CD14-positive monocyte (primary cell): ENCODE data around the gene TMEM37. TPM values are rescaled to one million over a fixed set of nuclear protein-coding genes. Genes with fewer than 3 reads are reported as not detected.

Experiments
- DNase-seq, 3 donors: peaks; one replicate each; pipeline ENCODE4 v3.0.0-alpha.2; 2011 to 2022
- H2AFZ ChIP-seq: 2 replicates; pipeline ENCODE4 v1.6.0; 2012; ENCODE audit warnings: mild to moderate bottlenecking, low read depth, low read length, inconsistent platforms; ENCODE audit not compliant: insufficient read depth, poor library complexity, severe bottlenecking
- H3K27ac ChIP-seq, 2 donors: 1 replicate in 1 of 2; 2 replicates in 1 of 2; pipeline ENCODE4 v1.5.1; 2012 to 2013; ENCODE audit warnings: low read length in 2 of 2, control low read depth in 1 of 2, inconsistent platforms in 1 of 2, low read depth in 1 of 2, mild to moderate bottlenecking in 1 of 2
- H3K27me3 ChIP-seq, 2 donors: one replicate each; pipeline versions ENCODE4 v1.6.0 to v1.6.1; 2011 to 2013; ENCODE audit warnings: low read length in 2 of 2; ENCODE audit not compliant: control insufficient read depth in 2 of 2, insufficient read depth in 2 of 2
- H3K36me3 ChIP-seq, 2 donors: replicated peaks in 1 of 2; 1 replicate in 1 of 2; 2 replicates in 1 of 2; pipeline versions ENCODE4 v1.5.1 to v1.6.1; 2012 to 2013; ENCODE audit warnings: low read length in 2 of 2, control low read depth in 1 of 2, inconsistent platforms in 1 of 2, mild to moderate bottlenecking in 1 of 2; ENCODE audit not compliant: insufficient read depth in 2 of 2, control insufficient read depth in 1 of 2
- H3K4me1 ChIP-seq, 2 donors: 1 replicate in 1 of 2; 2 replicates in 1 of 2; pipeline versions ENCODE4 v1.5.1 to v1.6.1; 2012 to 2013; ENCODE audit warnings: low read length in 2 of 2, control low read depth in 1 of 2, inconsistent platforms in 1 of 2, mild to moderate bottlenecking in 1 of 2, moderate library complexity in 1 of 2; ENCODE audit not compliant: insufficient read depth in 2 of 2, control insufficient read depth in 1 of 2
- H3K4me2 ChIP-seq: replicated peaks from 2 replicates; pipeline ENCODE3; 2012; ENCODE audit warnings: low read length, moderate library complexity, mild to moderate bottlenecking; ENCODE audit not compliant: poor library complexity, severe bottlenecking; ENCODE audit errors: extremely low read depth
- H3K4me3 ChIP-seq, 3 experiments: fragments of 200-600 bp in 1 of 3; sonication (generic) in 1 of 3; replicated peaks in 1 of 3; 1 replicate in 2 of 3; 2 replicates in 1 of 3; pipeline ENCODE4 v1.5.1; 2011 to 2013; ENCODE audit warnings: low read length in 3 of 3, mild to moderate bottlenecking in 3 of 3, control low read depth in 2 of 3, low read depth in 2 of 3, inconsistent platforms in 1 of 3, moderate library complexity in 1 of 3
- H3K79me2 ChIP-seq: 2 replicates; pipeline ENCODE4 v1.6.0; 2012; ENCODE audit warnings: mild to moderate bottlenecking, control low read depth, inconsistent platforms, low read length, moderate library complexity; ENCODE audit not compliant: insufficient read depth
- H3K9ac ChIP-seq: 2 replicates; pipeline ENCODE4 v1.6.0; 2017; ENCODE audit warnings: low read length, mild to moderate bottlenecking; ENCODE audit not compliant: insufficient read depth, poor library complexity, severe bottlenecking
- H3K9me3 ChIP-seq, 2 donors: replicated peaks in 1 of 2; 1 replicate in 1 of 2; 2 replicates in 1 of 2; pipeline versions ENCODE4 v1.5.1 to v1.6.1; 2012 to 2013; ENCODE audit warnings: low read length in 2 of 2, control low read depth in 1 of 2; ENCODE audit not compliant: control insufficient read depth in 1 of 2, insufficient read depth in 1 of 2
- H4K20me1 ChIP-seq: 2 replicates; pipeline ENCODE4 v1.6.0; 2012; ENCODE audit warnings: mild to moderate bottlenecking, low read length, control low read depth, moderate library complexity; ENCODE audit not compliant: insufficient read depth
- H3K27ac Mint-ChIP-seq, 7 donors: one replicate each; pipeline ENCODE4 v1.8.0; 2020; ENCODE audit warnings: mild to moderate bottlenecking in 7 of 7, mixed read lengths in 7 of 7, moderate library complexity in 6 of 7, inconsistent platforms in 2 of 7
- H3K27me3 Mint-ChIP-seq, 3 donors: one replicate each; pipeline ENCODE4 v1.8.0; 2021 to 2022; ENCODE audit warnings: low read depth in 3 of 3, mild to moderate bottlenecking in 3 of 3, mixed read lengths in 3 of 3, moderate library complexity in 3 of 3, inconsistent platforms in 1 of 3
- H3K36me3 Mint-ChIP-seq, 2 donors: one replicate each; pipeline ENCODE4 v1.8.0; 2020; ENCODE audit warnings: mixed read lengths in 2 of 2, inconsistent platforms in 1 of 2, mild to moderate bottlenecking in 1 of 2
- H3K4me1 Mint-ChIP-seq: one replicate; pipeline ENCODE4 v1.8.0; 2020; ENCODE audit warnings: mild to moderate bottlenecking, mixed read lengths
- H3K4me3 Mint-ChIP-seq, 2 donors: one replicate each; pipeline ENCODE4 v1.8.0; 2020; ENCODE audit warnings: mild to moderate bottlenecking in 2 of 2, mixed read lengths in 2 of 2, moderate library complexity in 1 of 2
- H3K9me3 Mint-ChIP-seq, 7 donors: one replicate each; pipeline ENCODE4 v1.8.0; 2020 to 2022; ENCODE audit warnings: mixed read lengths in 7 of 7, mild to moderate bottlenecking in 6 of 7, moderate library complexity in 6 of 7, inconsistent platforms in 2 of 7
- CTCF ChIP-seq: fragments of 200-600 bp; IDR thresholded peaks from one replicate; pipeline ENCODE4 v1.8.0; 2022; ENCODE audit warnings: antibody characterized with exemption, mild to moderate bottlenecking
- WGBS: methylation state at CpG from one replicate; pipeline ENCODE4 v1.1.5; 2013; ENCODE audit warnings: missing lambda C conversion rate; ENCODE audit not compliant: insufficient coverage; 5-methylcytosine and 5-hydroxymethylcytosine counted together
- intact Hi-C, 2 donors: fragments of 100-400 bp; cut with micrococcal nuclease; formaldehyde crosslinking; loops; one replicate each; pipeline versions ENCODE4 v1.15.0 to v1.15.1; 2023
- polyA plus RNA-seq, 3 donors: library from polyadenylated mRNA; depleted of rRNA in 1 of 3; unstranded in 2 of 3; stranded (reverse) in 1 of 3; fragments of 300-500 nt in 2 of 3; fragments of >200 nt in 1 of 3; fragmentation: Illumina TruSeq in 2 of 3; gene quantifications; 1 replicate in 2 of 3; 2 replicates in 1 of 3; pipeline ENCODE4 v1.2.3, GENCODE V29; 2012 to 2021

TMEM37 gene
- polyA plus RNA-seq, 3 donors, result not detected

DNA sequence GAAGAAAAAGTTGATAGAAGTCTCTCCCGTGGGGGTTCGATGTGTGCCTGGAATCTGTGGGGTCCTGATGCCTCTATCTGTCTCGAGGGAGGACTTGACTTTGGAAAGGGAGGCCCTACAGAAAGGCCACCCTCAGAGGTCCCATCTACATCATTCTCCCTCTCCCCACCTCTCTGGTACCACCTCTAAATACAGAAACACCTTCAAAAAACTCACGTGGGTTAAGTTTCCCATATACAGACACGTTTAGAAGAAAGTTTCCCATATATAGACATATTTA is 5.3 kb upstream of the TMEM37 start:
- peaks cover 3 to 9% of the 10 kb centered on the region in 2 donors for H3K4me1 ChIP-seq
- no peaks in the 10 kb centered on the region for H4K20me1 ChIP-seq
- H3K27ac ChIP-seq, result no peak overlapping the region
- 100% methylated on average over 2 of the region's 5 CpGs for WGBS
- no peak overlapping the region for H3K9ac ChIP-seq
- intact Hi-C loops, result no loop called here
- peaks cover 8 to 27% of the 10 kb centered on the region in 2 donors for H3K27me3 ChIP-seq
- H3K4me3 ChIP-seq, result no peak overlapping the region
- no peaks in the 10 kb centered on the region for H3K36me3 ChIP-seq
- DNase-seq, result no peak
- no peak overlapping the region for H2AFZ ChIP-seq
- no peak for TF ChIP-seq CTCF
- Mint-ChIP-seq H3K4me1 (peaks cover 10% of the 10 kb centered on the region), H3K27me3 (peaks cover 31 to 57% (median 49%) of the 10 kb centered on the region in 3 donors), H3K27ac (no peak overlapping the region), H3K9me3 (peaks cover 0 to 9% (median 7%) of the 10 kb centered on the region in 7 donors), H3K36me3 (no peaks in the 10 kb centered on the region), H3K4me3 (no peak overlapping the region)
- H3K79me2 ChIP-seq, result no peaks in the 10 kb centered on the region
- H3K4me2 ChIP-seq, result no peak overlapping the region
- H3K9me3 ChIP-seq, result no peaks in the 10 kb centered on the region

GRCh38 chr2:119426801-119427395 is 4.8 kb upstream of the TMEM37 start:
- Histone ChIP-seq H3K9ac (no peak overlapping the region), H3K4me2 (no peak overlapping the region), H3K4me3 (no peak overlapping the region), H3K27me3 (peaks cover 10 to 29% of the 10 kb centered on the region in 2 donors), H3K4me1 (peaks cover 5 to 15% of the 10 kb centered on the region in 2 donors), H2AFZ (no peak overlapping the region), H3K36me3 (no peaks in the 10 kb centered on the region), H3K79me2 (no peaks in the 10 kb centered on the region), H4K20me1 (no peaks in the 10 kb centered on the region), H3K9me3 (no peaks in the 10 kb centered on the region), H3K27ac (no peak overlapping the region)
- H3K27me3 Mint-ChIP-seq, result peaks cover 31 to 60% (median 50%) of the 10 kb centered on the region in 3 donors
- intact Hi-C loops, result no loop called here
- no peak for TF ChIP-seq CTCF
- no peaks in the 10 kb centered on the region for H3K36me3 Mint-ChIP-seq
- H3K9me3 Mint-ChIP-seq, result peaks cover 0 to 8% (median 6%) of the 10 kb centered on the region in 7 donors
- 49% methylated on average over 7 of the region's 12 CpGs for WGBS
- H3K27ac Mint-ChIP-seq, result peak overlapping the region in 1 of 7 donors; percentile 45
- peak overlapping the region in 1 of 2 donors; percentile 36 for H3K4me3 Mint-ChIP-seq
- no peak for DNase-seq
- peaks cover 10% of the 10 kb centered on the region for H3K4me1 Mint-ChIP-seq
